ENCODE results near the gene PHACTR1. TPM values are rescaled to one million over a fixed set of nuclear protein-coding genes. Genes with fewer than 3 reads are reported as not detected.

The PHACTR1 gene
- total and polyA plus RNA-seq, 2 experiments from 2014 or later, result 0.65 to 3.2 TPM

GRCh38 chr6:13076575-13076974 lies 360.0 kb downstream of the PHACTR1 start:
- no peaks in the 10 kb centered on the region for H3K9me3 ChIP-seq (ENCODE audit: low read depth)
- H3K9ac ChIP-seq, result no peak overlapping the region
- H3K9me2 ChIP-seq (ENCODE audit: insufficient read depth), result no peaks in the 10 kb centered on the region
- H2AFZ ChIP-seq, result no peak overlapping the region
- H4K20me1 ChIP-seq (ENCODE audit: insufficient read depth), result no peaks in the 10 kb centered on the region
- in situ Hi-C loops (cut with MboI), result no loop called here
- no peak overlapping the region for H3K27ac ChIP-seq
- H3K36me3 ChIP-seq (ENCODE audit: low read depth), result no peaks in the 10 kb centered on the region
- no peaks in the 10 kb centered on the region for H3F3A ChIP-seq (ENCODE audit: insufficient read depth)
- H3K27me3 ChIP-seq (replicated peaks; ENCODE audit: insufficient read depth), result peaks cover 4% of the 10 kb centered on the region; the same call in 1 of the 2 replicates
- DNase-seq, result no peak
- no peak overlapping the region for H3K4me2 ChIP-seq (ENCODE audit: unreplicated experiment)
- 41 to 45% methylated on average over 3 of the region's 3 CpGs for WGBS, 2 experiments (ENCODE audit: low coverage in 1 of 2, low lambda C conversion rate in 2 of 2, missing lambda C conversion rate in 2 of 2)
- no peak overlapping the region for H3K4me3 ChIP-seq
- no peaks in the 10 kb centered on the region for H3K79me2 ChIP-seq (ENCODE audit: insufficient read depth)
- TF ChIP-seq EZH2 (IDR thresholded peaks at IDR 0.05; ENCODE audit: insufficient read depth, poor library complexity, severe bottlenecking), result no peak
- no peak for TF ChIP-seq EZH2phosphoT487 (IDR thresholded peaks at IDR 0.05; ENCODE audit: insufficient read depth, low read depth)
- H3K4me1 ChIP-seq (ENCODE audit: insufficient read depth), result no peaks in the 10 kb centered on the region

GRCh38 chr6:13077117-13077516 lies 360.6 kb downstream of the PHACTR1 start:
- H3K36me3 ChIP-seq (ENCODE audit: low read depth), result no peaks in the 10 kb centered on the region
- in situ Hi-C loops (cut with MboI), result no loop called here
- no peaks in the 10 kb centered on the region for H3K9me2 ChIP-seq (ENCODE audit: insufficient read depth)
- WGBS, 2 experiments (ENCODE audit: low coverage in 1 of 2, low lambda C conversion rate in 2 of 2, missing lambda C conversion rate in 2 of 2), result 89 to 97% methylated on average over 1 of the region's 1 CpG
- DNase-seq, result no peak
- H3K9ac ChIP-seq, result no peak overlapping the region
- no peaks in the 10 kb centered on the region for H4K20me1 ChIP-seq (ENCODE audit: insufficient read depth)
- H3K79me2 ChIP-seq (ENCODE audit: insufficient read depth), result no peaks in the 10 kb centered on the region
- no peak overlapping the region for H3K4me3 ChIP-seq
- no peaks in the 10 kb centered on the region for H3F3A ChIP-seq (ENCODE audit: insufficient read depth)
- no peaks in the 10 kb centered on the region for H3K9me3 ChIP-seq (ENCODE audit: low read depth)
- H3K27me3 ChIP-seq (replicated peaks; ENCODE audit: insufficient read depth), result peaks cover 4% of the 10 kb centered on the region; the same call in 1 of the 2 replicates
- H3K4me1 ChIP-seq (ENCODE audit: insufficient read depth), result no peaks in the 10 kb centered on the region
- no peak overlapping the region for H3K4me2 ChIP-seq (ENCODE audit: unreplicated experiment)
- TF ChIP-seq EZH2phosphoT487 (IDR thresholded peaks at IDR 0.05; ENCODE audit: insufficient read depth, low read depth) (no peak), EZH2 (IDR thresholded peaks at IDR 0.05; ENCODE audit: insufficient read depth, poor library complexity, severe bottlenecking) (no peak)
- H2AFZ ChIP-seq, result no peak overlapping the region
- H3K27ac ChIP-seq, result no peak overlapping the region

- Histone ChIP-seq H4K20me1 (ENCODE audit: insufficient read depth) (no peaks in the 10 kb centered on the region), H3K9ac (no peak overlapping the region), H3K9me2 (ENCODE audit: insufficient read depth) (no peaks in the 10 kb centered on the region), H3F3A (ENCODE audit: insufficient read depth) (no peaks in the 10 kb centered on the region), H3K4me3 (no peak overlapping the region), H3K79me2 (ENCODE audit: insufficient read depth) (no peaks in the 10 kb centered on the region), H3K27ac (no peak overlapping the region), H3K36me3 (ENCODE audit: low read depth) (no peaks in the 10 kb centered on the region), H2AFZ (no peak overlapping the region), H3K4me2 (ENCODE audit: unreplicated experiment) (no peak overlapping the region), H3K4me1 (ENCODE audit: insufficient read depth) (no peaks in the 10 kb centered on the region), H3K9me3 (ENCODE audit: low read depth) (no peaks in the 10 kb centered on the region), H3K27me3 (replicated peaks; ENCODE audit: insufficient read depth) (peaks cover 4% of the 10 kb centered on the region; the same call in 1 of the 2 replicates)
- TF ChIP-seq EZH2phosphoT487 (IDR thresholded peaks at IDR 0.05; ENCODE audit: insufficient read depth, low read depth) (no peak), EZH2 (IDR thresholded peaks at IDR 0.05; ENCODE audit: insufficient read depth, poor library complexity, severe bottlenecking) (no peak)
- peak; percentile 3 for DNase-seq
- in situ Hi-C loops (cut with MboI), result no loop called here
- 30 to 39% methylated on average over 6 of the region's 6 CpGs for WGBS, 2 experiments (ENCODE audit: low coverage in 1 of 2, low lambda C conversion rate in 2 of 2, missing lambda C conversion rate in 2 of 2)
Observed at GRCh38 chr6:13079096-13079723, 362.6 kb downstream of the PHACTR1 start.

- H3F3A ChIP-seq (ENCODE audit: insufficient read depth), result no peaks in the 10 kb centered on the region
- no peak overlapping the region for H2AFZ ChIP-seq
- no peaks in the 10 kb centered on the region for H3K4me1 ChIP-seq (ENCODE audit: insufficient read depth)
- no peaks in the 10 kb centered on the region for H3K36me3 ChIP-seq (ENCODE audit: low read depth)
- no peak for TF ChIP-seq EZH2phosphoT487 (IDR thresholded peaks at IDR 0.05; ENCODE audit: insufficient read depth, low read depth)
- TF ChIP-seq EZH2 (IDR thresholded peaks at IDR 0.05; ENCODE audit: insufficient read depth, poor library complexity, severe bottlenecking), result no peak
- no peaks in the 10 kb centered on the region for H4K20me1 ChIP-seq (ENCODE audit: insufficient read depth)
- DNase-seq, result no peak
- no peak overlapping the region for H3K4me2 ChIP-seq (ENCODE audit: unreplicated experiment)
- in situ Hi-C loops (cut with MboI), result no loop called here
- H3K27me3 ChIP-seq (replicated peaks; ENCODE audit: insufficient read depth), result peaks cover 4% of the 10 kb centered on the region; the same call in 1 of the 2 replicates
- 41 to 48% methylated on average over 5 of the region's 5 CpGs for WGBS, 2 experiments (ENCODE audit: low coverage in 1 of 2, low lambda C conversion rate in 2 of 2, missing lambda C conversion rate in 2 of 2)
- no peaks in the 10 kb centered on the region for H3K9me3 ChIP-seq (ENCODE audit: low read depth)
- H3K4me3 ChIP-seq, result no peak overlapping the region
- H3K27ac ChIP-seq, result no peak overlapping the region
- H3K9me2 ChIP-seq (ENCODE audit: insufficient read depth), result no peaks in the 10 kb centered on the region
- H3K79me2 ChIP-seq (ENCODE audit: insufficient read depth), result no peaks in the 10 kb centered on the region
- H3K9ac ChIP-seq, result no peak overlapping the region
Observed at GRCh38 chr6:13080462-13081188, 364.1 kb downstream of the PHACTR1 start.

Data from GM23248 (cell line).